ENCODE measurements around the gene LRRC2. TPM values are rescaled to one million over a fixed set of nuclear protein-coding genes. Genes with fewer than 3 reads are reported as not detected.

Gene LRRC2
- total and polyA plus RNA-seq, 2 of the 13 experiments (the other 11 are each of a cell fraction or from before 2014, with no cell fraction given) = 0.27 to 0.58 TPM

GRCh38 chr3:46484388-46484787, 81.7 kb downstream of the LRRC2 start:
- H3K4me3 ChIP-seq (replicated peaks in 1 of 3; ENCODE audit: insufficient read depth in 1 of 3, low read depth in 2 of 3, low read length in 3 of 3) = no peak overlapping the region
- TF ChIP-seq NBN (conservative IDR thresholded peaks at IDR 0.05) (no peak), CHD4 (IDR thresholded peaks at IDR 0.05; ENCODE audit: borderline replicate concordance, low read length) (no peak), BCLAF1 (IDR thresholded peaks at IDR 0.05) (no peak), IKZF4 (CRISPR knock-in tag; IDR thresholded peaks at IDR 0.05; ENCODE audit: borderline replicate concordance, low read depth, not compliant biosample characterization) (no peak), BHLHE40 (IDR thresholded peaks at IDR 0.05; ENCODE audit: low read length) (no peak), ZNF614 (CRISPR knock-in tag; IDR thresholded peaks at IDR 0.05; ENCODE audit: borderline replicate concordance) (no peak), ZNF629 (CRISPR knock-in tag; conservative IDR thresholded peaks at IDR 0.05) (peak; percentile 34; the same call in 1 of the 2 replicates), ZNF546 (CRISPR knock-in tag; conservative IDR thresholded peaks at IDR 0.05) (no peak), ZUFSP (CRISPR knock-in tag; IDR thresholded peaks at IDR 0.05; ENCODE audit: borderline replicate concordance) (no peak)
- DNase-seq (ENCODE audit: low spot score) (no peak), FAIRE-seq (no peak), ATAC-seq (no peak)
- ChIA-PET CTCF (ENCODE audit: low intra/inter-chr PET ratio, low total read pairs) (no interaction called here), POLR2A (interaction anchor here (1.4 kb wide), 1 partner anchor 74 kb away, joined by 5 read pairs; no protein-coding TSS in a partner anchor)
- WGBS (ENCODE audit: low lambda C conversion rate) = 86% methylated on average over 1 of the region's 1 CpG
- no peak overlapping the region for H3K9ac ChIP-seq (ENCODE audit: insufficient read depth, low read depth, low read length)
- H3K36me3 ChIP-seq (replicated peaks in 1 of 2; ENCODE audit: control insufficient read depth in 1 of 2, insufficient read depth in 2 of 2, low read length in 2 of 2) = no peaks in the 10 kb centered on the region
- no peak overlapping the region for H3K4me2 ChIP-seq (ENCODE audit: low read depth, low read length)
- peaks cover 14% of the 10 kb centered on the region for H3K4me1 ChIP-seq (ENCODE audit: insufficient read depth, low read length)
- no peaks in the 10 kb centered on the region for H3K79me2 ChIP-seq (ENCODE audit: insufficient read depth, low read length)
- H3K9me3 ChIP-seq (ENCODE audit: low read length) = no peaks in the 10 kb centered on the region
- no peak overlapping the region for H3K27ac ChIP-seq (ENCODE audit: extremely low read length, insufficient read depth, low read length)
- H2AFZ ChIP-seq (ENCODE audit: low read length) = no peak overlapping the region
- intact Hi-C loops (cut with micrococcal nuclease; ENCODE audit: unreplicated experiment) (no loop called here), in situ Hi-C loops (cut with HindIII; ENCODE audit: extremely low pct_ligation_motif_present, low pct_unique_long_range_greater_than_20kb) (loop anchor here (10.0 kb wide), 1 partner anchor 180 kb away; no protein-coding TSS in a partner anchor)
- no peaks in the 10 kb centered on the region for H3K27me3 ChIP-seq (ENCODE audit: control insufficient read depth in 1 of 2, insufficient read depth in 2 of 2, low read length in 2 of 2)
- no peaks in the 10 kb centered on the region for H4K20me1 ChIP-seq (ENCODE audit: insufficient read depth, low read length)
- no TSS peak for BruUV-seq (replicated peaks)

Measured in HepG2 (cell line).